ENCODE measurements around the gene PHF14. TPM values are rescaled to one million over a fixed set of nuclear protein-coding genes. Genes with fewer than 3 reads are reported as not detected.

PHF14 gene
- 30.1 and 32.1 TPM in 2 replicates for total RNA-seq

DNA sequence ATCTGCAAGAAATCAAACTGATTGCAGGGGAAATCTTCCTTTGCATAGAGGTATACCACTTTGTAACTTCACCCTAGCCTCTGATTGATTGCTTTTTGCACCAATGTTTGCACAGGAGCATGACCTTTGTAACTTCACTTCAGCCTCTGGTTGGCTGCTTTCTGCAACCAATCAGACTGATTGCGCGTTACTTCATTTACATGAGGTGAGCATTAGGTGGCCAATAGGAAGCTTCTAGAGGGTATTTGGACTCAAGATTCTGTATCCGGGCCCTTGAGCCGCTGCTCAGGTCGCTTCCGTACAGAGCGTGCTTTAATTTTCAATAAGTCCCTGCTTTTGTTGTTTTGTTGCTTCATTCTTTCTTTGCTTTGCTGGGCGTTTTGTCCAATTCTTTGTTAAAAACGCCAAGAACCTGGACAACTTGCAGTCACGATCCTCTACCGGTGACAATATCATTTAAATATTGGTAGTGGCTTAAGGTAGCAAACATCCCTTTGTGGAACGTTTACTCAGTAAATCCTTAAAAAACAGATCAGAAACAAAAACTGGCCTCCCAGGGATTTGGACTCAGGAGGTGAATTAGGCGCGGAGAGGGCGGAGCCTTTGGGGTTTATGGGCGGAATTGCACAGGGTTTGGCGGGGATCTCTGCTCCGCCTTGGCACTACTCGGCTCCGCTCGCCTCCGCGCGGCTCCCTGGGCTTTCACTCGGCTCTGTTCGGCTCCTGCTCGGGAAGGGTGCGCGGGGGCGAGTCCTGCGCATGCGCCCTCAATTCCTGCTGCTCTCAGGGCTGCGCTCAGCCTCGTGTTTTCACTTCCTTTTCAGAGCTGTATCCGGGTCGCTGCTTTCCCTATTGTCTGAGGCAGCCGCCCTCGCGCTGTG is at the start of gene PHF14:
TSS of gene PHF14 (plus strand) at position 812 of the 881 bp plus-strand sequence. CDS start 452 bp downstream, outside the sequence.

Measured in subcutaneous preadipocyte (primary cell).